Mesothelial cell of epicardium (in vitro differentiated cells): ENCODE measurements around the gene ANO3. TPM values are rescaled to one million over a fixed set of nuclear protein-coding genes. Genes with fewer than 3 reads are reported as not detected.

Experiments
- DNase-seq, 2 experiments: peaks; one replicate each; pipeline ENCODE4 v3.0.0; 2021; ENCODE audit warnings: low spot score in 2 of 2; ENCODE audit not compliant: unreplicated experiment in 2 of 2
- H3K27ac Mint-ChIP-seq: 2 replicates; pipeline ENCODE4 v1.8.0; 2021; ENCODE audit warnings: mixed read lengths
- H3K27me3 Mint-ChIP-seq: 2 replicates; pipeline ENCODE4 v1.8.0; 2021; ENCODE audit warnings: low read depth, mixed read lengths
- H3K36me3 Mint-ChIP-seq: 2 replicates; pipeline ENCODE4 v1.8.0; 2021; ENCODE audit warnings: mixed read lengths
- H3K4me1 Mint-ChIP-seq: 2 replicates; pipeline ENCODE4 v1.8.0; 2021; ENCODE audit warnings: mixed read lengths
- H3K4me3 Mint-ChIP-seq: 2 replicates; pipeline ENCODE4 v1.8.0; 2021; ENCODE audit warnings: mild to moderate bottlenecking, moderate library complexity, mixed read lengths
- H3K9me3 Mint-ChIP-seq: 2 replicates; pipeline ENCODE4 v1.8.0; 2021; ENCODE audit warnings: mixed read lengths
- total RNA-seq: library from RNA; stranded (reverse); gene quantifications from 3 replicates; pipeline ENCODE4 v1.2.1, GENCODE V29; 2021
- TF ChIP-seq, protein P1 (sequence below): fragments of 200-600 bp; sonication (generic); IDR thresholded peaks from one replicate; pipeline ENCODE4 v1.5.0; 2021; ENCODE audit warnings: antibody characterized with exemption; ENCODE audit not compliant: unreplicated experiment

Gene ANO3
- total RNA-seq, 1 donor from 2014 or later: 0.13 TPM

DNA sequence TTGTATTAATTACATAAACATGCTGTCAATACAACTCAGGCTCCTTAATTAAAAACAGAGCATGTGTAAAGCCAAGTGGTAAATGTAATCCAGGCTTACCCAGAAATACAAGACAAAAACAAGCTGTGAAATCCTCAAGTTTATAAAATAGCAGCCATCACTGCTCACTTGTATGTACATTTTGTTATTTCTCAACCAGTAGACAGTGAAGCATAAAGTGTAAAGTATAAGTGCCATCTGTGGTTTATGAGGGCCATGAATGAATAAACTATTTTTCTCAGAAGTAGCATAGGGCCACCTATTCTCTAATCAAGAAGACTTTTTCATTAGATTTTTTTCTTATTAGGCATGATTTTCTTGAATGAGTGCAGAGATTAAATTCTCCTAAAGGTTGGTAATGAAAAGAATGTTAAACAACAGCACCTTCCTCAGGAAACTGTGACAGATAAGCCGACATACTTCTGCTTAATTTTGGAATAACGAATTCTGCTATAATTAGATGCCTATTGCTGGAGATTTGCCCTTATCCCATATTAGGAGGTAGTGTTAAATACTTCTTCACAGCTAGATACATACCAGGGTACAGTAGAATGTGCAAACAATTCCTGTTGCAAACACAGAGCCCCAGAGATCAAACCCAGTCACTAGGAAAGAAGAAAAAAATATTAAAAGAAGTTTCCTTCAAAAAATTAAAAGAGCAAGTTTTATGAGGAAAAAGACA is 377.0 kb downstream of the ANO3 start:
- no peaks in the 10 kb centered on the region for H3K9me3 Mint-ChIP-seq
- no peak overlapping the region for H3K4me3 Mint-ChIP-seq
- TF ChIP-seq, protein P1, sequence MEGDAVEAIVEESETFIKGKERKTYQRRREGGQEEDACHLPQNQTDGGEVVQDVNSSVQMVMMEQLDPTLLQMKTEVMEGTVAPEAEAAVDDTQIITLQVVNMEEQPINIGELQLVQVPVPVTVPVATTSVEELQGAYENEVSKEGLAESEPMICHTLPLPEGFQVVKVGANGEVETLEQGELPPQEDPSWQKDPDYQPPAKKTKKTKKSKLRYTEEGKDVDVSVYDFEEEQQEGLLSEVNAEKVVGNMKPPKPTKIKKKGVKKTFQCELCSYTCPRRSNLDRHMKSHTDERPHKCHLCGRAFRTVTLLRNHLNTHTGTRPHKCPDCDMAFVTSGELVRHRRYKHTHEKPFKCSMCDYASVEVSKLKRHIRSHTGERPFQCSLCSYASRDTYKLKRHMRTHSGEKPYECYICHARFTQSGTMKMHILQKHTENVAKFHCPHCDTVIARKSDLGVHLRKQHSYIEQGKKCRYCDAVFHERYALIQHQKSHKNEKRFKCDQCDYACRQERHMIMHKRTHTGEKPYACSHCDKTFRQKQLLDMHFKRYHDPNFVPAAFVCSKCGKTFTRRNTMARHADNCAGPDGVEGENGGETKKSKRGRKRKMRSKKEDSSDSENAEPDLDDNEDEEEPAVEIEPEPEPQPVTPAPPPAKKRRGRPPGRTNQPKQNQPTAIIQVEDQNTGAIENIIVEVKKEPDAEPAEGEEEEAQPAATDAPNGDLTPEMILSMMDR: no peak
- H3K27me3 Mint-ChIP-seq: peaks cover 11% of the 10 kb centered on the region
- no peaks in the 10 kb centered on the region for H3K36me3 Mint-ChIP-seq
- H3K4me1 Mint-ChIP-seq: peaks cover 13% of the 10 kb centered on the region
- no peak overlapping the region for H3K27ac Mint-ChIP-seq
- DNase-seq: no peak

- TF ChIP-seq, protein P1: no peak
Observed at GRCh38 chr11:26710489-26710888, 378.6 kb downstream of the ANO3 start.

GRCh38 chr11:26712497-26712896 is 380.6 kb downstream of the ANO3 start:
- peaks cover 11% of the 10 kb centered on the region for H3K27me3 Mint-ChIP-seq
- H3K4me1 Mint-ChIP-seq: peaks cover 9% of the 10 kb centered on the region
- no peak overlapping the region for H3K4me3 Mint-ChIP-seq
- H3K9me3 Mint-ChIP-seq: no peaks in the 10 kb centered on the region
- H3K27ac Mint-ChIP-seq: no peak overlapping the region
- DNase-seq: no peak
- TF ChIP-seq, protein P1: no peak
- H3K36me3 Mint-ChIP-seq: no peaks in the 10 kb centered on the region

More at GRCh38 chr11:26710489-26710888, 378.6 kb downstream of the ANO3 start:
- Mint-ChIP-seq H3K27me3 (peaks cover 11% of the 10 kb centered on the region), H3K9me3 (no peaks in the 10 kb centered on the region), H3K4me1 (peaks cover 16% of the 10 kb centered on the region), H3K36me3 (no peaks in the 10 kb centered on the region), H3K4me3 (no peak overlapping the region), H3K27ac (no peak overlapping the region)
- no peak for DNase-seq

Other genes starting within 250 kb of the ANO3 start
- 1.9 to 2.6 TPM (median 2.4 TPM) in 3 replicates for gene MUC15, start 240.1 kb downstream of the ANO3 start, total RNA-seq